Measurements from ENCODE around the gene CAD.

The CAD gene

DNA sequence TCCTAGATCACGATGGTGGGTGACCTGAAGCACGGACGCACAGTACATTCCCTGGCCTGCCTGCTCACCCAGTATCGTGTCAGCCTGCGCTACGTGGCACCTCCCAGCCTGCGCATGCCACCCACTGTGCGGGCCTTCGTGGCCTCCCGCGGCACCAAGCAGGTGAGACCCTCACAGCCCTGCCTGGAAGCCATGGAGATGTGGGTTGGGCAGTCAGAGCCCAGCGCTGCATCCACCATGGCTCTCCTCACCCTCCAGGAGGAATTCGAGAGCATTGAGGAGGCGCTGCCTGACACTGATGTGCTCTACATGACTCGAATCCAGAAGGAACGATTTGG lies 25.4 kb downstream of the CAD start:
- DNase-seq (ENCODE audit: low spot score) = no peak
- TF ChIP-seq, protein P1, sequence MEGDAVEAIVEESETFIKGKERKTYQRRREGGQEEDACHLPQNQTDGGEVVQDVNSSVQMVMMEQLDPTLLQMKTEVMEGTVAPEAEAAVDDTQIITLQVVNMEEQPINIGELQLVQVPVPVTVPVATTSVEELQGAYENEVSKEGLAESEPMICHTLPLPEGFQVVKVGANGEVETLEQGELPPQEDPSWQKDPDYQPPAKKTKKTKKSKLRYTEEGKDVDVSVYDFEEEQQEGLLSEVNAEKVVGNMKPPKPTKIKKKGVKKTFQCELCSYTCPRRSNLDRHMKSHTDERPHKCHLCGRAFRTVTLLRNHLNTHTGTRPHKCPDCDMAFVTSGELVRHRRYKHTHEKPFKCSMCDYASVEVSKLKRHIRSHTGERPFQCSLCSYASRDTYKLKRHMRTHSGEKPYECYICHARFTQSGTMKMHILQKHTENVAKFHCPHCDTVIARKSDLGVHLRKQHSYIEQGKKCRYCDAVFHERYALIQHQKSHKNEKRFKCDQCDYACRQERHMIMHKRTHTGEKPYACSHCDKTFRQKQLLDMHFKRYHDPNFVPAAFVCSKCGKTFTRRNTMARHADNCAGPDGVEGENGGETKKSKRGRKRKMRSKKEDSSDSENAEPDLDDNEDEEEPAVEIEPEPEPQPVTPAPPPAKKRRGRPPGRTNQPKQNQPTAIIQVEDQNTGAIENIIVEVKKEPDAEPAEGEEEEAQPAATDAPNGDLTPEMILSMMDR (IDR thresholded peaks at IDR 0.05; ENCODE audit: extremely low read depth, missing control alignments) = no peak

DNA sequence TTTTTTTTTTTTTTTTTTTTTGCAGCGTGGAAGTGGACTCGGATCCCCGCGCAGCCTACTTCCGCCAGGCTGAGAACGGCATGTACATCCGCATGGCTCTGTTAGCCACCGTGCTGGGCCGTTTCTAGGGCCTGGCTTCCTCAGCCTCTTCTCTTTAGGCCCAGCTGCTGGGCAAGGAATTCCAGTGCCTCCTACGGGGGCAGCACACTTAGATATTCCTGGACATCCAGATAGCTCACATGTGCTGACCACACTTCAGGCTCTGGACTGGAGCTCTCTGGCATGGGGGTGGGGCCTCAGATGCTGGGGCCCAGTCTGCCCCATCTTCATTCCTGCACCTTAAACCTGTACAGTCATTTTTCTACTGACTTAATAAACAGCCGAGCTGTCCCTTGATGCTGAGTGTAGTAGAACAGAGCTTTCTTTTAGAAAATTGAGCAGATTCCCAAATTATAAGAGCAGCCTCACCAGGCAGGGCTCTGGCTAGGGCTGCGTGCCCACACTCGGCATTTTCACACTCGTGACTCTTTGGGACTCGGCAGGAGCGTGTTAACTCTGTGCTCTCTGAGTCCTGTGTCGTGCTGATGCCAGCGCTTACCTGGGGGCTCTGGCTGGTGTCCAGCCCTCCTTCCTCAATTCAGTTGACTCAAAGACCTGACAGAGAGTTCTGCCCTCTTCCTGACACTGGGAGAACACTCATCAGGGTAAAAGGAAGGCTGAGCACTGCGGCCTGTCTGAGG lies 26.4 kb downstream of the CAD start:
- DNase-seq (ENCODE audit: low spot score) = no peak
- TF ChIP-seq, protein P1 (IDR thresholded peaks at IDR 0.05; ENCODE audit: extremely low read depth, missing control alignments) = no peak

DNA sequence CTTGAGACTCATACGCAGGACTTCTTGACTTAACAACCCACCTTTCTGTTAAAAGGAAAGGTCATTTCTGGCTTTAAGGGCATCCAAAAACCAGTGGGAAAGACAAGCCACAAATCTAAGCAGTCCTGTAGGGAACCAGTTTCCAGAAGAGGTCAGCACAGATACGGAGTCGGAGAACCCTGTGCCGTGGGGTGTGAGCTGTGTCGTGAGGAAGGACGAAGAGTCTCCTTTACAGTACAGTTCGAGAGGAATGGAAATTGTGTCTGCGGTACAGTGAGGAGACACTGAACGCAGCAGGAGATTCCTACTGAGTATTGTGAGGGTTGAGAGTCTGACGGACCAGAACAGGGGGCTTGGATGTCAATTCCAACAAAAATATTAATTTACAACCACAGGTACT lies 27.9 kb downstream of the CAD start:
- no peak for DNase-seq (ENCODE audit: low spot score)
- TF ChIP-seq, protein P1 (IDR thresholded peaks at IDR 0.05; ENCODE audit: extremely low read depth, missing control alignments) = no peak

DNA sequence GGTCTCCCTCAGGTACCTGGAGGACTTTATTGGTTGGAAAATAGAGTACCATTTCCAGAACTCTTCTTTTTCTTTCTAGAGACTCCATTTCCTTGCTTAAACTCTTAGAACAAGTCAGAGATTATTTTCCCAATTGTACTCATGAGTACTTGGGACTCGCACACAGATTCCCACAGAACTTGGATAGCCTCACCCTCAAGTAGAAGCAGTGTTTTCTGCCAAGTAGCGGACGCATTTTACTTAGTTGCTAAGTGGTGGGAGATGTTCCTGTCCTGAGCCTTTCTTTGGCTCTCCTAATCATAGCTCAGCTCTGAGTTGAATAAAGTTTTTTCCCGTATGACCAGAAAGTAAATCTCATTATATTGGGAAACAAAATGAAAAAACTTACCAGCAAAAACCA lies 28.5 kb downstream of the CAD start:
- DNase-seq (ENCODE audit: low spot score) = no peak
- TF ChIP-seq, protein P1 (IDR thresholded peaks at IDR 0.05; ENCODE audit: extremely low read depth, missing control alignments) = no peak

DNA sequence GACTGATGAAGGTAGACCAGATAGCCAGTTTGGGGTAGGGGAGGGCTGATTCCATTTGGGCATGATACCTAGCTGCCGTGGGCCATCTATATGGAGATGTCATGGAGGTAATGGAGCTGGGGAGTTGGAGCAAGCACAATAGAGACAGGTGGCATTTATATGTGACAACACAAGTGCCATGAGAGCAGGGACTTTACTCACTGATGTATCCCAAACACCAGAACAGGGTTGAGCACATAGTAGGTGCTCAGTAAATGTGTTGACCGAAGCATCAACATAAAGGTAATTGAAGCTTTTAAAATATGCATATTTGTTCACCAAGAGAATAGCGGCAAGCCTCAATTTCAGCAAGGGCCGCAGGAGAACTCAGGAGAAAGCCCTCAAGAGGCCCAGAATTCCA lies 30.7 kb downstream of the CAD start:
- TF ChIP-seq, protein P1 (IDR thresholded peaks at IDR 0.05; ENCODE audit: extremely low read depth, missing control alignments) = no peak
- DNase-seq (ENCODE audit: low spot score) = no peak

DNA sequence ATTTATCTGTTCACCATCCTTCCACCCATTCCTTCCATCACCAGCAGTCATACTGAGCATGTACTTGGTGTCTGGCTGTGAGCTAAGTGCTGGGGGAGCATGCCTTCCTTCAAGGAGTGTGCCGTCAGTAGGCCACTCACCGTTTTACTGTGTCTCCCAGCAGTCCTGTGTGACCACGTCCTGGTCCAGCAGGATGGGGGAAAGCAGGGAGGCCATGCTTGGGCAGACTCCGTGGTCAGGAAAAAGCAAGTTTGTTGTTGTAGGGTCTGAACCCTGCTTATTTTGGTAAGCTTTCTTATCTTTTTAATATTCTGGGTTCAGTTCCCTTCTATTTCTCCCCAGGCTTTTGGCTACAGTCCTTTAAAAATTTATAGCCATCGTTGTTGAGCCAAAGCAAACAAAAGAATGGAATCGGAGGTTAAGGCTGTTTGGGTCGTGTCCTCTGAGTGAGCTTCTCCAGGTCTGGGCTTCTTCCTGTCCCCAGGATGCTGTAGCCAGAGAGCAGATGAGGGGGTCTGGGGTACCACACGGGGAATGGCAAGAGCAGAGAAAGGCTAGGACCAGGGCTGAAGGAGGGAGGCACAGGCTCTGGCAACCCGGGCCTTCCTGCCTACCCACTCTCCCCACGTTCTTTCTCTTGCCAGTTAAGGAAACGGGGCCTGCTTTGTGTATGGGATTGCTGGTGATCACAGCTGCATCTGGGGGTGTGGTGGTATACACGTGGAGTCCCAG lies 32.2 kb downstream of the CAD start:
- TF ChIP-seq, protein P1 (IDR thresholded peaks at IDR 0.05; ENCODE audit: extremely low read depth, missing control alignments) = no peak
- no peak for DNase-seq (ENCODE audit: low spot score)

DNA sequence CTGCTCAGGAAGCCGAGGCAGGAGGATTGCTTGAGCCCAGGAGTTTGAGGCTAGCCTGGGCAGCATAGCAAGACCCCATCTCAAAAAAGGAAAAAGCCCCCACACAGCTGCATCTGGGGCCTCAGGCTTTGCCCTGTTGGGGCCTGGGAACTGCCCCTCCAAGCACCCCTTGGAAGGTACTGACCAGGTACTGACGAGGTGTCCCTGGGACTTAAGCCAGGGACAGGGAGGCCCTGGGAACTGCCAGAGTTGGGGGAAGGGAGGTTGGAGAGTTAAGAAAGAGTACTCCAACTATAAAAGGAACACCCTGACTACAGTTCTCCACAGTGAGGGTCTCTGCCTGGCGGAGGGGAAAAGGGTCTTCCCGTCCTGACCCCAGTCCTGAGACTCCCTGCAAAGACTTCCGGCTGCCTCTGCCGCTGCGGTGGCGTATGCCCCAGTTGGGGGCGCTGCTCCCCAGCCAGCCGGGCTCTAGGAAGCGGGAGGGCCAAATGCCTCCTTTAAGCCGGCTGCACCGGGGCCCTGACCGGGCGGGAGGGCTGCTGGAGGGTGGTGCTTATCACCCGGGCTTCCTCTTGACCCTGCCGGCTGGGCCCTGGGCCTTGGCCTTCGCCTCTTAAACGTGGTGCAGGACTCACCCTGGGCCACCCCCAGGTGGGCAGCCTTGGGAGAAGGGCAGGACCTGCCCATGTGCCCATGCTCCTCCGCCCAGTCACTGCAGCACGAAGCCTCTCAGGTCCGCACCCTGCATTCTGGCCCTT lies 32.9 kb downstream of the CAD start:
- peak; percentile 83 for DNase-seq (ENCODE audit: low spot score)
- TF ChIP-seq, protein P1 (IDR thresholded peaks at IDR 0.05; ENCODE audit: extremely low read depth, missing control alignments) = peak; percentile 65
